Gastrocnemius medialis (tissue), 4 donors: ENCODE data around the gene HUWE1. TPM values are rescaled to one million over a fixed set of nuclear protein-coding genes. Genes with fewer than 3 reads are reported as not detected.

Source experiments
- ATAC-seq, 2 donors: fragments of 150-250 bp; one replicate each; pipeline ENCODE4 v1.9.1; 2016
- DNase-seq, 2 donors: peaks; one replicate each; pipeline ENCODE4 v3.0.0-alpha.2; 2019
- H3K27ac ChIP-seq, 4 donors: fragments of 200-600 bp; sonication (generic); 1 replicate in 1 of 4; 2 replicates in 3 of 4; pipeline ENCODE4 v1.5.1; 2016 to 2018; ENCODE audit warnings: mild to moderate bottlenecking in 2 of 4, moderate library complexity in 1 of 4
- H3K27me3 ChIP-seq, 3 donors: fragments of 200-600 bp; sonication (generic) in 2 of 3; 1 replicate in 1 of 3; 2 replicates in 2 of 3; pipeline versions ENCODE4 v1.5.1 to v1.6.0; 2016 to 2019; ENCODE audit warnings: mild to moderate bottlenecking in 1 of 3, moderate library complexity in 1 of 3
- H3K36me3 ChIP-seq, 2 donors: fragments of 200-600 bp; sonication (generic) in 1 of 2; one replicate each; pipeline ENCODE4 v1.5.1; 2017 to 2018
- H3K4me1 ChIP-seq, 2 donors: fragments of 200-600 bp; sonication (generic) in 1 of 2; one replicate each; pipeline ENCODE4 v1.5.1; 2016 to 2017; ENCODE audit warnings: mild to moderate bottlenecking in 2 of 2
- H3K4me3 ChIP-seq, 4 donors: fragments of 200-600 bp; sonication (generic) in 3 of 4; 1 replicate in 1 of 4; 2 replicates in 3 of 4; pipeline ENCODE4 v1.5.1; 2016 to 2019; ENCODE audit warnings: mild to moderate bottlenecking in 2 of 4
- H3K9me3 ChIP-seq, 3 donors: fragments of 200-600 bp; sonication (generic) in 2 of 3; 1 replicate in 1 of 3; 2 replicates in 2 of 3; pipeline ENCODE4 v1.5.1; 2016 to 2019
- CTCF ChIP-seq, 5 experiments: fragments of 450-650 bp in 3 of 5; fragments of 200-600 bp in 2 of 5; sonication (generic) in 2 of 5; IDR thresholded peaks in 4 of 5; conservative IDR thresholded peaks in 1 of 5; 1 replicate in 4 of 5; 2 replicates in 1 of 5; pipeline ENCODE4 v1.5.1; 2016 to 2019; ENCODE audit warnings: antibody characterized with exemption in 5 of 5, mild to moderate bottlenecking in 3 of 5, moderate library complexity in 3 of 5
- POLR2A ChIP-seq, 2 donors: fragments of 450-650 bp; IDR thresholded peaks; one replicate each; pipeline ENCODE4 v1.6.1; 2017; ENCODE audit warnings: antibody characterized with exemption in 2 of 2, mild to moderate bottlenecking in 2 of 2, moderate library complexity in 2 of 2
- in situ Hi-C, 4 donors: fragments of 200-750 bp; cut with MboI; loops; one replicate each; pipeline versions ENCODE4 v1.15.0 to v1.8.0; 2017; ENCODE audit warnings: low sequenced_read_pairs in 4 of 4
- intact Hi-C: fragments of 100-400 bp; cut with DNase I; formaldehyde crosslinking; loops from one replicate; pipeline ENCODE4 v1.15.1; 2023; ENCODE audit warnings: low total_unique reads
- total RNA-seq, 4 donors: library from RNA; depleted of rRNA; stranded (reverse); fragments of >200 nt; gene quantifications; one replicate each; pipeline versions ENCODE4 v1.1.0 to v1.2.3, GENCODE V29; 2016

Gene HUWE1
- total RNA-seq, 4 donors from 2014 or later = 99.7 to 173 (median 142) TPM

- no peaks in the 10 kb centered on the region for H3K27me3 ChIP-seq
- ATAC-seq = no peak
- TF ChIP-seq POLR2A (IDR thresholded peaks at IDR 0.05) (no peak), CTCF (IDR thresholded peaks at IDR 0.05 in 4 of 5, conservative IDR thresholded peaks at IDR 0.05 in 1 of 5) (no peak)
- DNase-seq = no peak
- intact Hi-C loops (no loop called here), in situ Hi-C loops (no loop called here)
- H3K4me3 ChIP-seq = no peak overlapping the region
- peaks cover 0 to 7% of the 10 kb centered on the region in 2 donors for H3K4me1 ChIP-seq
- H3K9me3 ChIP-seq = no peaks in the 10 kb centered on the region
- no peak overlapping the region for H3K27ac ChIP-seq
- H3K36me3 ChIP-seq = peaks cover 0 to 14% of the 10 kb centered on the region in 2 donors
Observed at GRCh38 chrX:53656845-53657244, 29.7 kb downstream of the HUWE1 start.

- no peaks in the 10 kb centered on the region for H3K9me3 ChIP-seq
- ATAC-seq (no peak), DNase-seq (no peak)
- TF ChIP-seq POLR2A (IDR thresholded peaks at IDR 0.05) (no peak), CTCF (IDR thresholded peaks at IDR 0.05 in 4 of 5, conservative IDR thresholded peaks at IDR 0.05 in 1 of 5) (no peak)
- H3K27ac ChIP-seq = no peak overlapping the region
- peaks cover 0 to 7% of the 10 kb centered on the region in 2 donors for H3K4me1 ChIP-seq
- in situ Hi-C loops = no loop called here
- intact Hi-C loops = no loop called here
- H3K36me3 ChIP-seq = peaks cover 0 to 16% of the 10 kb centered on the region in 2 donors
- H3K4me3 ChIP-seq = no peak overlapping the region
- no peaks in the 10 kb centered on the region for H3K27me3 ChIP-seq
Observed at GRCh38 chrX:53654376-53654775, 32.1 kb downstream of the HUWE1 start.

GRCh38 chrX:53644751-53645150 is 41.8 kb downstream of the HUWE1 start:
- H3K27me3 ChIP-seq = no peaks in the 10 kb centered on the region
- intact Hi-C loops (no loop called here), in situ Hi-C loops (no loop called here)
- no peak for TF ChIP-seq POLR2A (IDR thresholded peaks at IDR 0.05)
- no peak for TF ChIP-seq CTCF (IDR thresholded peaks at IDR 0.05 in 4 of 5, conservative IDR thresholded peaks at IDR 0.05 in 1 of 5)
- H3K27ac ChIP-seq = no peak overlapping the region
- DNase-seq = no peak
- no peaks in the 10 kb centered on the region for H3K4me1 ChIP-seq
- no peak for ATAC-seq
- H3K36me3 ChIP-seq = peaks cover 0 to 31% of the 10 kb centered on the region in 2 donors
- H3K9me3 ChIP-seq = no peaks in the 10 kb centered on the region
- H3K4me3 ChIP-seq = no peak overlapping the region

- no peaks in the 10 kb centered on the region for H3K27me3 ChIP-seq
- in situ Hi-C loops = no loop called here
- TF ChIP-seq CTCF (IDR thresholded peaks at IDR 0.05 in 4 of 5, conservative IDR thresholded peaks at IDR 0.05 in 1 of 5) (no peak), POLR2A (IDR thresholded peaks at IDR 0.05) (no peak)
- intact Hi-C loops = no loop called here
- H3K4me3 ChIP-seq = no peak overlapping the region
- H3K9me3 ChIP-seq = no peaks in the 10 kb centered on the region
- no peak overlapping the region for H3K27ac ChIP-seq
- DNase-seq (no peak), ATAC-seq (no peak)
- peaks cover 0 to 31% of the 10 kb centered on the region in 2 donors for H3K36me3 ChIP-seq
- no peaks in the 10 kb centered on the region for H3K4me1 ChIP-seq
Observed at GRCh38 chrX:53642337-53642736, 44.2 kb downstream of the HUWE1 start.

- TF ChIP-seq CTCF (IDR thresholded peaks at IDR 0.05 in 4 of 5, conservative IDR thresholded peaks at IDR 0.05 in 1 of 5) = no peak
- no peak for TF ChIP-seq POLR2A (IDR thresholded peaks at IDR 0.05)
- H3K9me3 ChIP-seq = no peaks in the 10 kb centered on the region
- ATAC-seq (no peak), DNase-seq (no peak)
- intact Hi-C loops (no loop called here), in situ Hi-C loops (no loop called here)
- no peaks in the 10 kb centered on the region for H3K27me3 ChIP-seq
- H3K36me3 ChIP-seq = peaks cover 0 to 8% of the 10 kb centered on the region in 2 donors
- H3K27ac ChIP-seq = no peak overlapping the region
- H3K4me1 ChIP-seq = no peaks in the 10 kb centered on the region
- no peak overlapping the region for H3K4me3 ChIP-seq
Observed at GRCh38 chrX:53639257-53639656, 47.3 kb downstream of the HUWE1 start.
